ENCODE data around the gene NDUFA3.

The NDUFA3 gene

GRCh38 chr19:54137699-54138488 lies 35.2 kb downstream of the NDUFA3 start, which contains the start of gene CNOT3:
Gene CNOT3 (plus strand): TSS chr19:54137762. CDS start chr19:54142979, 5,217 bp downstream.
- peak; percentile 17 for DNase-seq (ENCODE audit: low spot score)

- DNase-seq (ENCODE audit: low spot score): no peak
These were observed 36.0 kb downstream of the NDUFA3 start for GRCh38 chr19:54138489-54139256.

GRCh38 chr19:54141356-54141755 lies 38.7 kb downstream of the NDUFA3 start:
- no peak for DNase-seq (ENCODE audit: low spot score)

- DNase-seq (ENCODE audit: low spot score): peak; percentile 61
These were observed 39.6 kb downstream of the NDUFA3 start for GRCh38 chr19:54142166-54142780.

GRCh38 chr19:54145541-54146158 lies 43.0 kb downstream of the NDUFA3 start:
- DNase-seq (ENCODE audit: low spot score): no peak

GRCh38 chr19:54147676-54148075 lies 45.0 kb downstream of the NDUFA3 start:
- no peak for DNase-seq (ENCODE audit: low spot score)

- no peak for DNase-seq (ENCODE audit: low spot score)
These were observed 45.5 kb downstream of the NDUFA3 start for GRCh38 chr19:54148158-54148557.

- no peak for DNase-seq (ENCODE audit: low spot score)
These were observed 46.6 kb downstream of the NDUFA3 start for GRCh38 chr19:54149021-54149812.

GRCh38 chr19:54151362-54152035 lies 48.8 kb downstream of the NDUFA3 start:
- DNase-seq (ENCODE audit: low spot score): no peak

- no peak for DNase-seq (ENCODE audit: low spot score)
These were observed 49.6 kb downstream of the NDUFA3 start for GRCh38 chr19:54152267-54152666.

GRCh38 chr19:54152878-54153524 lies 50.3 kb downstream of the NDUFA3 start:
- DNase-seq (ENCODE audit: low spot score): no peak

GRCh38 chr19:54153731-54154326 lies 51.2 kb downstream of the NDUFA3 start:
- DNase-seq (ENCODE audit: low spot score): no peak

GRCh38 chr19:54154603-54155345 lies 52.1 kb downstream of the NDUFA3 start:
- DNase-seq (ENCODE audit: low spot score): no peak

GRCh38 chr19:54155694-54156093 lies 53.0 kb downstream of the NDUFA3 start:
- no peak for DNase-seq (ENCODE audit: low spot score)

GRCh38 chr19:54156490-54156889 lies 53.8 kb downstream of the NDUFA3 start:
- DNase-seq (ENCODE audit: low spot score): no peak

GRCh38 chr19:54156953-54157352 lies 54.3 kb downstream of the NDUFA3 start:
- DNase-seq (ENCODE audit: low spot score): no peak

Measured in kidney tubule cell (primary cell).